ENCODE measurements around the gene LDAF1.
"Not testable (repeated sequence)": the region's sequence is repeated elsewhere in the genome, so short reads cannot be mapped to it uniquely, and the experiment has no call there.

Gene LDAF1

DNA sequence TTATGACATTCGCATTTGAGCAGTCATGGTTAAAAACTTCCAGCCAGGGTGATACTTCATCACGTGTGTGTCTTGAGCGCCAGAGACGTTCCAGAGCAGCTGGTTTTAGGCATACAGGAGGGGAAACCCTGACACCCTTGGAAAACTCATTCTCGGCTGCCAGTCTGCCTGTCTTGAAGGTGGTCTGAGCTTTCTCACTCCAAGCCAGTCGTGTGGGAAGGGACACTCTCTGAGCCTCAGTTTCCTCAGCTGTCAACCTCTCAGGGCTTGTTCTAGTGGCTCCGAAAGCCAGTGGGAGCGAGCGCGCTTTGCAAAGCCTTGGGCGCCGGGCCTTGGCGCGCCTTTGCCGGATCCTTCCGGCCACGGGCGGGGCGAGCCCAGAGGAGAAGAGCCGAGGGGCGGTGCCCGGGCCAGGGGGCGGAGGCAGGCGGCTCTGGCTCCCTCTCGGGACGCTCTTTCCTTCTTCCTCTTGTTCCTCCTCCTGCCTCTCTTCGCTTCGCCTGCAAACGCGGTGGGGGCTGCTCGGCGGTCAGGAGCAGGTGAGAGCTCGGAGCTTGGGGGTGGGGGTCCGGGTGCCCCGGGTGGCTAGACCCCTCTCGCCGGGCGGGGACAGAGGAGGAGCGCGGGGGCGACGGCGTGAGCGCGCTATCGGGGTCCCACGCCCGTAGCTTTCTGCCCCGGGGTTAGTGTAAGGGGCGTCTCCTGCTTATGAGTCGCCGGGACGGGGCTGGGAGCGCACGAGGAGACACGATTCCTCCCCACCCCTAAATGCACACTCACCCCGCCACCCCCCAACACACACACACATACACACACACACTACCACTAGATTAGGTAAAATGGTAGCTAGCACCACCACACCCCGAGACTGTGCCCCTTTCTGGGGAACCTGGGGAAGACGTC, at the start of gene LDAF1:
LDAF1 (plus strand) TSS at position 467 of the 903 bp plus-strand sequence. CDS start 2,509 bp downstream, outside the sequence.
- in situ Hi-C loops (cut with MboI; ENCODE audit: low pct_unique_long_range_greater_than_20kb, low sequenced_read_pairs): no loop called here
- peak; percentile 91 for DNase-seq

DNA sequence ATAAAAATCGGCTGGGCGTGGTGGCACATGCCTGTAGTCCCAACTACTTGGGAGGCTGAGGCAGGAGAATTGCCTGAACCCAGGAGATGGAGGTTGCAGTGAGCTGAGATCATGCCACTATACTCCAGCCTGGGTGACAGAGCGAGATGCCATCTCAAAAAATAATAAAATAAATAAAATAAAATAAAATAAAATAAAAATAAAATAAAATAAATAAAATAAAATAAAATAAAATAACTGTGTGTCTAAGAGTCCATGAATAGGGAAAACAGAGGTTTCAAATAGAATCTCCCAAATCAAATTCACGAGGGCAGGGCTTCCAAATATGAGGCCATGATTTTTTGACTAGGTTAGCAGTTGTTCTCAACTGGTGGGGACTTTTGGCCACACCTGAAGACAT, 42.9 kb upstream of the LDAF1 start:
- DNase-seq; in situ Hi-C loops (cut with MboI; ENCODE audit: low pct_unique_long_range_greater_than_20kb, low sequenced_read_pairs): not testable (repeated sequence)

DNA sequence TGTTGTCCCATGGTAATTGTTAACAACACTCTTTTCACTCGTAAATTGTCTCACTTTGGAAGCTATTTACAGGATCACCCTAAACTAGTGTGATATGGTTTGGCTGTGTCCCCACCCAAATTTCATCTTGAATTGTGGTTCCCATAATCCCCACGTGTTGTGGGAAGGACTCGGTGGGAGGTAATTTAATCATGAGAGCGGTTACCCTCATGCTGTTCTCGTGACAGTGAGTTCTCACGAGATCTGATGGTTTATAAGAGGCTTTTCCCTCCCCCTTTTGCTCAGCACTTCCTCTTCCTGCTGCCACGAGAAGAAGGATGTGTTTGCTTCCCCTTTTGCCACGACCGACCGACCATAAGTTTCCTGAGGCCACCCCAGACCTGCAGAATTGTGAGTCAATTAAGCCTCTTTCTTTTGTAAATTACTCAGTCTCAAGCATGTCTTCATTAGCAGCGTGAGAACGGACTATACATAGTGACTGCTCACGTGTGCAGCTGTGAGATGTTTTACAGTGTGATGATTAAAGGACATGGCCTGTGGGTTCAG, 42.3 kb upstream of the LDAF1 start:
- peak; percentile 97 for DNase-seq
- in situ Hi-C loops (cut with MboI; ENCODE audit: low pct_unique_long_range_greater_than_20kb, low sequenced_read_pairs): no loop called here

DNA sequence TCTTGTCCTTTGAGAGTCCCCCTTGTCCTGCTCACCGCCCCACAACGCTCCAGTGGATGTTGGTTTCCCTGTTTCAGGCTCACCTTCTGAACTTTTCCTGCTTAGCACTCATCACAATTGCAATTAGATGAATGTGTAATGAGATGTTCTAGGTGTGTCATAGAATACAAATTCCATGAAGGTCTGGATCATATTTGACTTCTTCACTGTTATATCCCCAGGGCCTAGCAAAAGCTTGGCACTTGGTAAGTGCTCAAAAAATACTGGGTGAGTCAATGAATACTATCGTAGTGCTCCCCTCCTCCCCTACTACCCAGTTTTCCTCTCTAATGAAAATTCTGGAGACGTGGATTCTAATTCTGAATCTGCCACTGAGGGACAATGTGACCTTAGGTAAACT, 40.9 kb upstream of the LDAF1 start:
- in situ Hi-C loops (cut with MboI; ENCODE audit: low pct_unique_long_range_greater_than_20kb, low sequenced_read_pairs): no loop called here
- DNase-seq: no peak

DNA sequence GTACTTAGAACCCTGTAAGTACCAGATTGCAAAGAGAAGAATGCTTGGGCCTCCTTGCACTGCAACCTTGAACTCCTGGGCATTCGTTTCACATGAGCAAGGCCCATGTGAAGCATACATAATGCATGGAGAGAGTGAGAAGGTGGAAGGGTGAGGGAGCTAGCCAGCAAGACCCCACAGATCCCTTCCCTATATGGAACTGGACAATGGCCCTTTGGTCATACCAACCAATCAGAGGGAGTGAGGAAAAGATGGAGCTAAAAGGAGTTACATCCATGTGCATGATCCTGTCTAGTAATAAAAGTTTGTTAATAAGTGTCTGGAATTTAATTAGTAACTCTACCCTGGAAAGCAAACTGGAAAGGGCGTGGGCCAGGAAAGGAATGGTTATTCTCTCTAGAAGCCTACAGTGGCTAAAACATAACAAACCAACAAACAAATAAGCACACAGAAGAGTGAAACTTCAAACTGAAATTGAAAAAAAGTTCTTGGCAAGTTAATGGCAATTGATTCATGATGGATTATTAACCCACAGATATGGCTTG, 37.4 kb upstream of the LDAF1 start:
- DNase-seq: no peak
- in situ Hi-C loops (cut with MboI; ENCODE audit: low pct_unique_long_range_greater_than_20kb, low sequenced_read_pairs): no loop called here

DNA sequence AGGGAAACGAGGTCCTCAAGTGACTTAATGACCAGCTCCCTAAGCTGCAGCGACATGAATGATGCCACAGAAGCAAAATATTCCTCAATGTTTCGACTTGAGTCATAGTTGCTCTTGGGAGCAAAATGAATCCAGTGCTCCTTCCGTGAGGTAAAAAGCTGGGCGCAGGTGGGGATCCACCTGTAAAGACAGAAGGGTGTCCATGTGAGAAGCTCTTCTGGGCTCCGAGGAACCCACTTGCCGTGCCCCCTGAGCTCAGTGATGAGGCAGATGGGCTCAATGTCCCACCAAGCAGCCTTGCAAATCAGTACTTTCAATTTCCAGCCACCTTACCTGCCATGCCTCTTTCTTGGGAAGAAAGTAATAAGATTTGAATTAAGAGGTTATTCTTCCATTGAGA, 33.3 kb upstream of the LDAF1 start:
- in situ Hi-C loops (cut with MboI; ENCODE audit: low pct_unique_long_range_greater_than_20kb, low sequenced_read_pairs): no loop called here
- no peak for DNase-seq

DNA sequence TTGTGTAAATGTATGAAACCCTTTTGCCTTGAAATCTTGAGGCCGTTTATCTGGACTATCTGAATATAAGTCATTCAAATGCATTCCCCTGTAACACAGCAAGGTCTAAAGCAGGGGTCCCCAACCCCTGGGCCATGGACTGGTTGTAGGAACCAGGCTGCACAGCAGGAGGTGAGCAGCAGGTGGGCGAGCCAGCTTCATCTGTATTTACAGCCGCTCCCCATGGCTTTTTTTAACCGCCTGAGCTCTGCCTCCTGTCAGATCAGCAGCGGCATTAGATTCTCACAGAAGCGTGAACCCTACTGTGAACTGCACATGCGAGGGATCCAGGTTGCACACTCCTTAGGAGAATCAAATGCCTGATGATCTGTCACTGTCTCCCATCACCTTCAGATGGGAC, 32.0 kb upstream of the LDAF1 start:
- in situ Hi-C loops (cut with MboI; ENCODE audit: low pct_unique_long_range_greater_than_20kb, low sequenced_read_pairs): no loop called here
- DNase-seq: no peak

DNA sequence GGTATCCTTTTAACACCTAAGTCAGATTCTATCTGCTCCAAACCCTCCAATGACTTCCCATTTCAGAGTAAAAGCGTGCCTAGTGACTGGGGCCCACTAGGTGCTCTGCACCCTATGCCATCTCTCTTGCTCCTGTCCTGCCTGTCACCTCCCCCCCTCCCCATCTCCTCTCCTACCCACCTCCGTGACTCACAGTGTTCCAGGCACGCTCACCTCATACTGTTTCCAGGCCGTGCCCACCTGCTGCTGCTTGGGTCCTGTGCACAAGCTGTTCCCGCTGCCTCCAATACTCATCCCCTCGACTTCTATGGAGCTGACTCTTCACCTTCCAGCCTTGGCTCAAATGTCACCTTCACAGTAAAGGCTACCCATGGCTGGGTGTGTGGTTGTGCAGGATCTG, 29.5 kb upstream of the LDAF1 start:
- no peak for DNase-seq
- in situ Hi-C loops (cut with MboI; ENCODE audit: low pct_unique_long_range_greater_than_20kb, low sequenced_read_pairs): no loop called here

DNA sequence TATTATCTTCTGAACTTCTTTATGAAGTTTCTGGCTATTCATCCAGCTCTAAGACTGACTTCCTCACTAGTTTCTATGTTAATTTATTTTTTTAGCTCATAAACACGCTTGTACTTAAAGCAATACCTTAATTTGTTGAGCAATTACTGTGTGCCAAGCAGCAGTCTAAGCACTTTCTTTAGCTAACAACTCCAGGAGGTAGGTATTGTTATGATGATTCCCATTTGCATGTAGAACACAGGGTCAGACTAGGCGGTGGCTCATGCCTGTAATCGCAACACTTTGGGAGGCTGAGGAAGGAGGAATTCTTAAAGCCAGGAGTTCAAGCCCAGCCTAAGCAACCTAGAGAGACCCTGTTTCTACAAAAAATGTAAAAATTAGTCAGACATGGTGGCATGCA, 27.7 kb upstream of the LDAF1 start:
- in situ Hi-C loops (cut with MboI; ENCODE audit: low pct_unique_long_range_greater_than_20kb, low sequenced_read_pairs): no loop called here
- no peak for DNase-seq

DNA sequence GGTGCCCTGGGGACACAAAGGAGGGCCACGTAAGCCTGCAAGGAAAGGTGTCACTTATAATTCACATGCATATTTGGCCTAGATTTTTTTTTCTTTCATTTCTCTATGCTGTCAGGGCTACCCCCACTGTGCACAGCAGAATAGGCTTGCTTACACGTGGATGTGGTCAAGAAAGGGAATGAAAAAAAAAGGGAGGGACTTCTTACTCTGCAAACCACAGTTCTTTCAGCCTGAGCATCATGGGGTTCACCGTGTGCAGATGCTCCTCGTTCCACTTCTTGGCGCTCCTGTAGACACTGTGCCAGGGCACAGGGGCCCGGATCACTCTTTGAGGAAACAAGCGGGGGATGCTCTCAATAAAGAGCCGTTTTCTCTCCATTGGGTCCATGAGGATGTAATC, 24.4 kb upstream of the LDAF1 start:
- in situ Hi-C loops (cut with MboI; ENCODE audit: low pct_unique_long_range_greater_than_20kb, low sequenced_read_pairs): no loop called here
- DNase-seq: no peak

DNA sequence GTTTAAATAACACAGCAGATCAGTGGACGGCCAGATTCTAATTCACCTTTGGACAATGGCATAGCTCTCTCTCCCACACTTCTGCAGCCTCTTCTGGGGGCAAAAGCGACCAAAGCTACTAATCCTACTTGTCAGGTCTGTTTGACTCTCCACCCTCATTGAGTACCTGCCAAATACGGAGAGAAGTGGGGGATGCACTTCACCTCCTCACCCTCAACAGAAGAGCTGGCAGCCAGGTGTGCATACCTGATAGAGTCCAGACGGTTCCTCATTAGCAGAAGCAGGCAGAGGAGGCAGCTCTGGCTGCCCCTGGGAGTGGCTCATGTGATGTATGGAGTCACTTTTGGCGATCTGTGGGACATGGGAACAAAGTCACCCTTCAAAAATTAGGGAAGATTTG, 12.7 kb upstream of the LDAF1 start:
- in situ Hi-C loops (cut with MboI; ENCODE audit: low pct_unique_long_range_greater_than_20kb, low sequenced_read_pairs): no loop called here

DNA sequence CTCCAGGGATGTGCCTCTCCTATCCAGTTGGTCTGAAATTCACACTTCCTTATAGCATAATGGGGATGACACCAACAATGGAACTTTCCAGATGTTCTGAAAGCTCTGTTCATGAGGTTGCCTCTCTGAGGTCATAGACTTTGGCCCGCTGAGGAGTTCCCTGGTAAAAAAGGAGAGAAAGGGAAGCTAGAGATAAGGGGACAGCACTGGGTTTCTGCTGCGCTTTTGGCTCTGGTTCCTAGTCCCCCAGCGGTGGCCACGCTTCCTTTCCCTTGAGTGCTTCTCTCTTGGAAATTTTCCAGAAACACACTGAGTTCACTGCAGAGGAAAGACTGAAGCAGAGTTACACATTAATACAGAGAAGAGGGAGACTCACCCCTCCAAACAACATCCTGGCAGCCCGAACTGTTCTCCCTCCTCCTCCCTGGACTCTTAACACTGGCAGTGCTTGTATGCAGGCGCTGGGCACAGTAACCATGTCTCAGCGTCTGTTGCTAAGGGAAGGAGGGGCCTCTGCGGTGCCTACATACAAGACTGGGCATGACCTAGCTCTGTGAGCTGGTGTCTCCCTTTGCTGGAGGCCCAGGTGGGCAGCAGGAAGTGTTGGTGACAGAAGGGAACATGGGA, 8.0 kb upstream of the LDAF1 start, which contains the start of gene DNAH3:
DNAH3 (minus strand) TSS at position 472 of the 627 bp plus-strand sequence. CDS start 527 bp downstream, outside the sequence.
- DNase-seq: peak; percentile 66
- in situ Hi-C loops (cut with MboI; ENCODE audit: low pct_unique_long_range_greater_than_20kb, low sequenced_read_pairs): no loop called here

More for the DNA sequence above, 12.7 kb upstream of the LDAF1 start:
- DNase-seq: no peak

DNA sequence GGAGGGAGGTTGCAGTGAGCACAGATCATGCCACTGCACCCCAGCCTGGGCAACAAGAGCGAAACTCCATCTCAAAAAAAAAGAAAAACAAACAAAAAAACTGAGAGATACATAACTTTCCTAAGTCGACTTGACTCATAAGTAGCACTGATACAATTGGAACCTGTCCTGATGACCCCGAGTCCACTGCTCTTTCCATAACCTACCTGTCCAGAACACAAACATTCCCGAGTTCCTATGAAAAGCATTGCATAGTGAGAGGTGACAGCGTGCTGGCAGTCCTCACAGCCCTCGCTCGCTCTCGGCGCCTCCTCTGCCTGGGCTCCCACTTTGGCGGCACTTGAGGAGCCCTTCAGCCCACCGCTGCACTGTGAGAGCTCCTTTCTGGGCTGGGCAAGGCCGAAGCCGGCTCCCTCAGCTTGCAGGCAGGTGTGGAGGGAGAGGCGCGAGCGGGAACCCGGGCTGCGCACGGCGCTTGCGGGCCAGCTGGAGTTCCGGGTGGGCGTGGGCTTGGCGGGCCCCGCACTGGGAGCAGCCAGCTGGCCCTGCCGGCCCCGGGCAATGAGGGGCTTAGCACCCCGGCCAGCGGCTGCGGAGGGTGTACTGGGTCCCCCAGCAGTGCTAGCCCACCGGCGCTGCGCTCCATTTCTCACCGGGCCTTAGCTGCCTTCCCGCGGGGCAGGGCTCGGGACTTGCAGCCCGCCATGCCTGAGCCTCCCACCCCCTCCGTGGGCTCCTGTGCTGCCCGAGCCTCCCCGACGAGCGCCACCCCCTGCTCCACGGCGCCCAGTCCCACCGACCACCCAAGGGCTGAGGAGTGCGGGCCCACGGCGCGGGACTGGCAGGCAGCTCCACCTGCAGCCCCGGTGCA, 6.1 kb upstream of the LDAF1 start:
- DNase-seq; in situ Hi-C loops (cut with MboI; ENCODE audit: low pct_unique_long_range_greater_than_20kb, low sequenced_read_pairs): not testable (repeated sequence)

DNA sequence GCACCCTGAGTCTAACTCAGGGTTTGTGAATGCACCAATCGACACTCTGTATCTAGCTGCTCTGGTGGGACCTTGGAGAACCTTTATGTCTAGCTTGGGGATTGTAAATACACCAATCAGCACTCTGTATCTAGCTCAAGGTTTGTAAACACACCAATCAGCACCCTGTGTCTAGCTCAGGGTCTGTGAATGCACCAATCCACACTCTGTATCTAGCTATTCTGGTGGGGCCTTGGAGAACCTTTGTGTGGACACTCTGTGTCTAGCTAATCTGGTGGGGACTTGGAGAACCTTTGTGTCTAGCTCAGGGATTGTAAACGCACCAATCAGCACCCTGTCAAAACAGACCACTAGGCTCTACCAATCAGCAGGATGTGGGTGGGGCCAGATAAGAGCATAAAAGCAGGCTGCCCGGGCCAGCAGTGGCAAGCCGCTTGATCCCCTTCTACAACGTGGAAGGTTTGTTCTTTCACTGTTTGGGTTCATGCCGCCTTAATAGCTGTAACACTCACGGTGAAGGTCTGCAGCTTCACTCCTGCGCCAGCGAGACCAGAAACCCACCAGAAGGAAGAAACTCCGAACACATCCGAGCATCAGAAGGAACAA, 5.2 kb upstream of the LDAF1 start:
- DNase-seq; in situ Hi-C loops (cut with MboI; ENCODE audit: low pct_unique_long_range_greater_than_20kb, low sequenced_read_pairs): not testable (repeated sequence)

DNA sequence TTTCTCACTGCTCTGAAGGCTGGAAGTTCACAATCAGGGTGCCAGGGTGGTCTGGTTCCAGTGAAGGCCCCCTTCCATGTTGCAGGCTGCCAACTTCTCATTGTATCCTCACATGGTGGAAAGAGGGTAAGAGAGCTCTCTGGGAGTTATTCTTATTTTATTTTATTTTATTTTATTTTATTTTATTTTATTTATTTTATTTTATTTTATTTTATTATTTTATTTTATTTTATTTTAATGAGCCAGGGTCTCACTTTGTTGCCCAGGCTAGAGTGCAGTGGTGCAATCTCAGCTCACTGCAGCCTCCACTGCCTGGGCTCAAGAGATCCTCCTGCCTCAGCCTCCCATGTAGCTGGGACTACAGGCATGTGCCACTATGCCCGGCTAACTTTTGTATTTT, 2.5 kb upstream of the LDAF1 start:
- DNase-seq; in situ Hi-C loops (cut with MboI; ENCODE audit: low pct_unique_long_range_greater_than_20kb, low sequenced_read_pairs): not testable (repeated sequence)

DNA sequence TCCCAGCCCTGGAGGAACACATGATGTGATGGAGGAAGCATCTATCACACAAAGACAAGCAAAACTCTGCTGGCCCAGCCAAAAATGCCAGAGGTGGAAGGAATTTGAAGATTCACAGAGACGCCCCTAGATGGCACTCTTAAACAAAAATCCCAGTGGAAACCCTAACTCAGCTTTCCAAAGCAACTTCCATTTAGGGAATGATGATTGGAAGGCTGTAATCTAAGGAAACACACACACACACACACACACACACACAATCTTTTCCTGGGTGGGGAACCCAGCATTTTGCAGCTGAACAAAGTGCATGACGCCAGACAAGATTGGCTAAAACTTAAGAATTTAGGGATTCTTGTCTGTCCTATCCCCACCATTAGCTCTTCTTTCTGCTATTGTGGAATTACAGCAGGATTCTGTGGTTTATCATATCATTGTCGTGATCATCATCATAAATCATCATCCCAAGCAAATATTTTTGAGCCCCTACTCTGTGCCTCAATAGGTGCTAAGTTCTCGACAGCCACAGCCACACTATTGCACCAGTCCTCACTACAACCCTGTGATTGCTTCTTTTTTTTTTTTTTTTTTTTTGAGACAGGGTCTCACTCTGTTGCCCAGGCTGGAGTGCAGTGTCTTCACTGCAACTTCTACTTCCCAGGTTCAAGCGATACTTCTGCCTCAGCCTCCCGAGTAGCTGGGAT, 1.6 kb upstream of the LDAF1 start:
- in situ Hi-C loops (cut with MboI; ENCODE audit: low pct_unique_long_range_greater_than_20kb, low sequenced_read_pairs): no loop called here
- DNase-seq: peak; percentile 61

DNA sequence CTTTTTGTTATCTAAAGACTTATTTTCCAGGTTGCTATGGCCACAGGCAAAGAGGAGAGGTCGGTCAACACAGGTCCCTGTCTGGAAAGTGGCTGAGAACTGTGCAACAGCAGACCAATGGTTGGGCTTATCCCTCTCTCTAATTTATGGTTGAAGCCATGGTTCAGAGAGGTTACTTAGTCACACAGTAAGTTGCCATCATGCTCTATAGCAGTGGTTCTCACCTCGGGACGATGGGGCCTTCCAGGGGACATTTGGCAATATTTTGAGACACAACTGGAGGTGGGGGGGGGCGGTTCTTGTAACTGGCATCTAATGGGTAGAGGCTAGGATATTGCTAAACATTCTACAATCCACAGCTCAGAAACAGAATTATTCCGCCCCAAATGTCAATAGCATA, 842 bp upstream of the LDAF1 start:
- DNase-seq: no peak
- in situ Hi-C loops (cut with MboI; ENCODE audit: low pct_unique_long_range_greater_than_20kb, low sequenced_read_pairs): no loop called here
